KG1 (cell line): ENCODE measurements around the gene BEND7.
"Not testable (repeated sequence)": the region's sequence is repeated elsewhere in the genome, so short reads cannot be mapped to it uniquely, and the experiment has no call there.

Experiments used
- DNase-seq: peaks from one replicate; lab custom pipeline; 2025; lab: John Stamatoyannopoulos, UW

BEND7 gene

GRCh38 chr10:13481690-13482089 lies 47.1 kb downstream of the BEND7 start:
- no peak for DNase-seq

DNA sequence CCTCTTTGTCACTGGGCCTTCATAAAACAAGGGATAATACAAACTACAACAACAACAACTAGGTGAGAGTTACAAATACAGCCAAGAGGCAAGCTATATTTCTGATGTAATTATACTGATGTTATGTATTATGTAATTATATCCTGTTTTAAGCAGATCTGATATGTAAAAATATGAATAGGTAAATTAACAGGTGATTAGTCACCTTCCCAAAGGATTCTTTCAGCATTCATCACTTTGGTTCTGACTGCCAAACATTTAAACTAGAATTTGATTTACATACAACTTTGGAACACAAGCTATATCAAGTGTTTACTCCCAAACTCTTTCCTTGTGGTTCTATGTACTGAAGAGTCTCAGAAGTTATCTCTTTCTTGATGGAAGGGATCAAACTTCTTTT lies 53.7 kb downstream of the BEND7 start:
- DNase-seq, result no peak

- DNase-seq, result no peak
These were observed 54.8 kb downstream of the BEND7 start for GRCh38 chr10:13473986-13474385.

DNA sequence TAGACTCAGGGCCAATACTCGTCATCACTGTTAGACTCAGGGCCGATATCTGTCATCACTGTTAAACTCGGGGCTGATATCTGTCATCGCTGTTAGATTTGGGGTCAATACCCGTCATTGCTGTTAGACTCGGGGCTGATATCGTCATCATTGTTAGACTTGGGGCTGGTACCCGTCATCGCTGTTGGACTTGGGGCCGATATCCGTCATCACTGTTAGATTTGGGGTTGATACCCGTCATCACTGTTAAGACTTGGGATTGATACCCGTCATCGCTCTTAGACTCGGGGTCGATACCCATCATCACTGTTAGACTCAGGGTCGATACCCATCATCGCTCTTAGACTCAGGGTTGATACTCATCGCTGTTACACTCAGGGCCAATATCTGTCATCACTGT lies 56.5 kb downstream of the BEND7 start:
- DNase-seq, result no peak

DNA sequence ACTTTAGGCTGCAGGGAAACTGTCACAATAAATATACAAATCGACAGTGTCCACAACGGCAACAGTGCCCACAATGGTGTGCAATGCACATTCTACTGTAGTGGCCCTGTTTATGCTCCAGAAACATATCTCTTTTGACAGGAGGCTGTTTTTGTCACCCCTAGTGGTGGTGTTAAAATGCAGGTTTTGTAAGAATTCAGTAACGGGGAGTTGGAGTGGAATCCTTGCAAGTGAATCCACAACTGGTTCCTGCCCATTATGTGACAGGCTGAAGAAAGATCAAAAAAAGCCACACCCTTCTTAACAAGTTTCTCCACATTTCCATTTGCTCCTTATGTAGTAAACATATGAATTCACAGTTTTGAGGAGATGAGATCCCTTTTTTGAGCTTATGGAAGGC lies 58.5 kb downstream of the BEND7 start:
- no peak for DNase-seq

GRCh38 chr10:13462551-13462950 lies 66.3 kb downstream of the BEND7 start:
- DNase-seq, result no peak

- DNase-seq, result no peak
These were observed 70.2 kb downstream of the BEND7 start for GRCh38 chr10:13458687-13459012.

GRCh38 chr10:13457958-13458686 lies 70.7 kb downstream of the BEND7 start:
- no peak for DNase-seq

DNA sequence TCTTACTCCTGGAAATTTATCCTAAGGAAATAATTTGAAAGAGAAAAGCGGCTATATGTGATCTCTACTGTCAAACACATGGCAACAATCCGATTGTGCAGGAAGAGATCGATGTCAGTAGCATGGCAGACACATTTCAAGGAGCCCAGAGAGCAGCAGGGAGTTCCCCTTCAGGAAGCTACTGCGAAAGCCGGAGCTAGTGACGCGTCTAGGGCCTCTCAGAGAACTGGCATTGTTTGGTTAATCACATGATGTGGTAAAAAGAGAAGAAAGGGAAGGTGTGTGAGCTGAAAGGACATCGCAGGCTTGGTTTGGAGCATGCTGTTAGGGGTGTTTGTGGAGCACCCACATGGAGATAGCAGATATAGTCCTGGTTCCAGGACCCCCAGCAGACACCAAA lies 74.9 kb downstream of the BEND7 start:
- no peak for DNase-seq

GRCh38 chr10:13450069-13450468 lies 78.7 kb downstream of the BEND7 start:
- no peak for DNase-seq

- DNase-seq, result no peak
These were observed 79.5 kb downstream of the BEND7 start for GRCh38 chr10:13449296-13449695.

- DNase-seq, result no peak
These were observed 80.6 kb downstream of the BEND7 start for GRCh38 chr10:13448216-13448615.

DNA sequence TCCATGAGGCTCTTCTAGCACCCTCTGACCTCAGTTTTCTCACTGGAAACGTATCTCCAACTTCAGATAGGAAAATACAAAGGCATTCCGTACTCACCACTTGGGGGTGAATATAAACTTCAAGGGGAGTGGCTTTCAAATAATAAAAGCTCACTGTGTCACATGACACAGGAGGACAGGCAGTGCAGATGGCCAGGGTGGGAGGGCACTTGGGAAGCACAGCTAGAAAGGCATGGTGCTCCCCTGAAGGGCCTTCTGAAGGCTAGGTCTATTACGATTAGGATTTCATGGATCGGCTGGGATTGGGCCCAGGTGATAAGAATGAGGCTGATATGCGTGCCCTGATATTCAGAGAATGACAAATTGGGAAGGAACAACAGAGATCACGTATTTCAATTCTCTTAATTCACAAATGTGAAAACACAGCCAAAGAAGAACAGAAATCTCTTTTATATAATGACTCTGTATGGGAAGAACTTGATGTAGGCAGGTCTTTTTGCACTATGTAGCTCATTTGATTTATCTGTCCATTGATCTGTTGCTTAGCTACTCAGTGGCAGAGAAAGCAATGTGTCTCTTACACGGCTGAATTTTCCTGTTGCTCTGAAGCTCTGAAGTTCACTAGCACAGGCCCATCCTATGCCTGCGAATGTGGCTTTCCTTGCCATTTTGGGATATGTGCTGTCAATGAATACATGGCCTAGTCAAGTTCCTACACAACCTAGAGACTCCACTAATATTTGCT lies 83.0 kb downstream of the BEND7 start:
- DNase-seq, result no peak

GRCh38 chr10:13441476-13441875 lies 87.3 kb downstream of the BEND7 start:
- no peak for DNase-seq

- peak; percentile 32 for DNase-seq
These were observed 88.4 kb downstream of the BEND7 start for GRCh38 chr10:13440185-13441061.

DNA sequence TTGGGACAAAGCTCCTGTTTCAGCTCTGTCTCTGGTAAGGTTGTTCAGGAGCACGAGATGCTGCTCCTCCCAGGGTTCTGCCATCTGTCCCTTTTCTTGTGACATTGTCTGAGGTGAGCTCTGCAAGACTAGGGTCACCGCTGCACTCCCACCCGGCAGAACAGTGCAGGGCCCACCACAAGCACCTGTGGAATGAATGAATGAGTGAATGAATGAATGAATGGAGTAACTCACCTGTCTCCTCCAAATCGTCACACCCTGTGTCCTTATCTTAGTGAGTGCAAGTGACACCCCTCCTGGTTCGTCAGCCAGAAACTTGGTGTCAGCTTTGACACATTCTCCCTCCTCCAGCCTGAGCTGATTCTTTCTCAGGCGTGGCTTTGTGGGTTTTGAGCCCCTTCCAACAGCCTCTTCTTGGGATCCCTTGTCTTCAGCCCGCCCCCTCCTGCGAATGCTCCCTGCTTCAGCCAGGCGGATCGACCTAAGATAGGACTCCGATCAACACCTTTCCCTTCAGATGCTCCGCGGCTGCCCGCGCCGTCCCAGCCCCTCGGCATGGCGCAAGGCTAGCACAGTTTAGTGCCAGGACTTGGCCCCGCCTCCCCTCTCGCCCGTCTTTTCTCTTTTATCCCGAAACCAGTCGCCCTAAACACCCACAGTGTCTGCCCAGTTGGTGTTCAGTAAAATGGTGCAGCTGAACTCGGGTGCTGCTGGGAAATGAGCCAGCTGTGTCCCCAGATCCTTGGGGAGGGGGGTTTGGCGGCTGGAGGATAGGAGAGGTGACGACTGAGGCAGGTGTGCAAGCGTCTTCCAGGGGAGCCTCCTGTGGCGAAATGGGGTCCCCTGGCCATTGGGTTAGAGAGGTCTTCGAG lies 89.3 kb downstream of the BEND7 start:
- DNase-seq, result no peak

DNA sequence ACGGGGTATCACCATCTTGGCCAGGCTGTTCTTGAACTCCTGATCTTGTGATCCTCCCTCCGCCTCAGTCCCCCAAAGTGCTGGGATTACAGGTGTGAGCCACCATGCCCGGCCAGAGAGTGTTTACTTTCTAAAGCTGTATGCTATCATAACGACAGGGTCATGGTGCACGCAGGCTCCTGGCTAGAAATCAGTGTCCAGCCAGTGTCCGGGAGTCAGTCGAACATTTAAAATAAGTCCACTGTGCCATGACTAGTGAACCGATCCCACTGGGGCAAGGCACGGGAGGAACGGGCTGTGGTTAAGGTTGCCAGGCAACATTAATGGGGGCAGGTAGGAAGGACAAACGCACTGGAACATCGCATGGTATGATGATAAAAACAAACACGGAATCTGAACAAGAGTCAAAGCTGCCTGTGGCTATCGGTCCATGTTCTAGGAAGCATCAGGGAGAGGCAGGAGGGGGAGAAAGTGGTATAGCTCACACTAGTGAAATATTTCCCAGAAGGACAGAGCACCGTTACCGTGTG lies 91.7 kb downstream of the BEND7 start:
- DNase-seq, result no peak

- DNase-seq, result not testable (repeated sequence)
These were observed 100.9 kb downstream of the BEND7 start for GRCh38 chr10:13427943-13428342.

DNA sequence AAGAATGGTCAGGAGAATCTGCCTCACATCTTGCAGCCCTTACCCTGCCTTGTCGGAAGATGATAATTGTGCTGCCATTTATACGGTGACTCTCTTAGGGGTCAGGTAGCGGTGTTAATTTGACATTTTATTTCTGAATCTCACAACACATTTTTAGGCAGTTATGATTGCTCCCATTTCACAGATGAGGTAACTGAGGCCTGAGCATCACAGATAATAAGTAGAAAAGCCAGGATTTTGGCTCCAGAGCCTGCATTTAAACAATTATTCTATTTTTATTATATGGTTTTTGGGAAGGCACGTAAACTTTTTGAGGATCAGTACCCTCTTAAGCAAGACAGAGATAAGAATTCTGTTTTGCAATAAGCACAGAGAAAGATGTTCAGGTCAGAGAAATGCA lies 103.4 kb downstream of the BEND7 start:
- DNase-seq, result no peak

DNA sequence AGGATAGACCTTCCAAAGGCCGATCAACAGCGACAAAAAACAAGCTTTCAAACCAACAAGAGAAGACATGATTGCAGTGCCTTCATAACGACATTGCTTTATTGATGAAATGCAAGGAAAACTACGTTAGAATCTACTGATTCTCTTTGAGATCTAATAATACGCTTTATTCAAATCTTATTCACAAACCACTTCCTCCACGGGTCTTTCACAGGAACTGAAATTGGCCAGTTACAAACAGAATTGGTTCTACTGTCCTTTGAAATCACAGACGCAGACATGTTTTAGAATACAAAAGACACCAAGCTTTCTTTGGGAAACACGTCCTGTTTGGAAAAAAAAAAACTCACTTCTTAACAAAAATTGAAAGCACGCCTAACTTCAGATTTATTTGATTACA lies 106.0 kb downstream of the BEND7 start:
- no peak for DNase-seq

GRCh38 chr10:13421382-13421917 lies 107.4 kb downstream of the BEND7 start:
- no peak for DNase-seq
